Muscle layer of duodenum (tissue), 2 donors: ENCODE data around the gene BMPR2.
"Not testable (repeated sequence)": the region's sequence is repeated elsewhere in the genome, so short reads cannot be mapped to it uniquely, and the experiment has no call there.

Experiments
- H3K27ac ChIP-seq: one replicate; pipeline ENCODE4 v1.7.0; 2013; ENCODE audit warnings: mild to moderate bottlenecking, low read length
- H3K27me3 ChIP-seq: one replicate; pipeline ENCODE4 v1.7.0; 2013; ENCODE audit warnings: low read depth, mild to moderate bottlenecking, control low read depth, low read length
- H3K36me3 ChIP-seq, 2 donors: one replicate each; pipeline ENCODE4 v1.7.0; 2013; ENCODE audit warnings: low read length in 2 of 2, control low read depth in 1 of 2, mild to moderate bottlenecking in 1 of 2; ENCODE audit not compliant: insufficient read depth in 2 of 2, control insufficient read depth in 1 of 2
- H3K4me1 ChIP-seq, 2 donors: one replicate each; pipeline ENCODE4 v1.7.0; 2013; ENCODE audit warnings: low read length in 2 of 2, mild to moderate bottlenecking in 2 of 2, control low read depth in 1 of 2, moderate library complexity in 1 of 2; ENCODE audit not compliant: insufficient read depth in 2 of 2, control insufficient read depth in 1 of 2
- H3K4me3 ChIP-seq, 2 donors: one replicate each; pipeline ENCODE4 v1.7.0; 2013; ENCODE audit warnings: low read length in 2 of 2, low read depth in 1 of 2, mild to moderate bottlenecking in 1 of 2
- H3K9me3 ChIP-seq, 2 donors: one replicate each; pipeline ENCODE4 v1.7.0; 2013; ENCODE audit warnings: low read length in 2 of 2, control low read depth in 1 of 2, mild to moderate bottlenecking in 1 of 2; ENCODE audit not compliant: control insufficient read depth in 1 of 2
- donor health status: healthy.

BMPR2 gene

GRCh38 chr2:202455114-202455513 lies 79.0 kb downstream of the BMPR2 start:
- Histone ChIP-seq H3K4me1 (peaks cover 0 to 4% of the 10 kb centered on the region in 2 donors), H3K27ac (no peak overlapping the region), H3K9me3 (no peaks in the 10 kb centered on the region), H3K27me3 (no peaks in the 10 kb centered on the region), H3K36me3 (no peaks in the 10 kb centered on the region), H3K4me3 (no peak overlapping the region)

DNA sequence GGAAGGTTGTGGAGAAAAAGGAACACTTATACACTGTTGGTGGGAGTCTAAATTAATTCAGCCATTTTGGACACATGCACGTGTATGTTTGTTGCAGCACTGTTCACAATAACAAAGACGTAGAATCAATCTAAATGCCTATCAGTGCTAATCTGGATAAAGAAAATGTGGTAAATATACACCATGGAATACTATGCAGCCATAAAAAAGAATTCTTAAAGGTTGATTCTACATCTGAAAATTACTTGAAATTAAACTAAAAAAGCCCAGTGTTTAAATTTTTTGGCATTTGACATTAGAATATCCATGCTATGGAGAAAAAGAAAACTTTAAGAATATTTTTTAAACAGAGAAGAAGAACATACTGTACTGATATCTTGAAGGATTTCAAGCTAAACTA lies 84.0 kb downstream of the BMPR2 start:
- Histone ChIP-seq H3K4me3 (no peak overlapping the region), H3K9me3 (no peaks in the 10 kb centered on the region), H3K4me1 (no peaks in the 10 kb centered on the region), H3K36me3 (peaks cover 0 to 4% of the 10 kb centered on the region in 2 donors), H3K27ac (no peak overlapping the region), H3K27me3 (no peaks in the 10 kb centered on the region)

DNA sequence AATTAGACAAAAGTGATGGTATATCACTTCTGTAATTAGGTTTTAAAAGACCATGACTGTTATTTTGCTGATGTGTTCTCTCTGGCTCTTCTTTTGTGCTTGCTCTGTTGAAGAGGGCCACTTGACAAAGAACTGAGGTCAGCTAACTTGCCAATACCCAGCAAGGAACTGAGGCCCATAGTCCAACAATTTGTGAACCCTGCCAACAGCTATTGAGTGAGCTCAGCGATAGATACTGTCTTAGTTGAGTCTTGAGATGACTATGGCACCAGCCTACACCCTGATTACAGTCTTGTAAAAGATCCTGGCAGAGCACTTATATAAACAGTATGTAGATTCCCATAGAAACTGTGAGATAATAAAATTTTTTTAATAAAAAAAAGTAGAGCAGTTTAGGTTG lies 103.0 kb downstream of the BMPR2 start:
- H3K27ac ChIP-seq, result no peak overlapping the region
- H3K4me3 ChIP-seq, result no peak overlapping the region
- no peaks in the 10 kb centered on the region for H3K27me3 ChIP-seq
- no peaks in the 10 kb centered on the region for H3K9me3 ChIP-seq
- no peaks in the 10 kb centered on the region for H3K36me3 ChIP-seq
- no peaks in the 10 kb centered on the region for H3K4me1 ChIP-seq

GRCh38 chr2:202479610-202480009 lies 103.5 kb downstream of the BMPR2 start:
- no peak overlapping the region for H3K27ac ChIP-seq
- H3K27me3 ChIP-seq, result no peaks in the 10 kb centered on the region
- no peaks in the 10 kb centered on the region for H3K9me3 ChIP-seq
- no peaks in the 10 kb centered on the region for H3K36me3 ChIP-seq
- no peaks in the 10 kb centered on the region for H3K4me1 ChIP-seq
- no peak overlapping the region for H3K4me3 ChIP-seq

GRCh38 chr2:202486351-202486750 lies 110.2 kb downstream of the BMPR2 start:
- no peak overlapping the region for H3K4me3 ChIP-seq
- no peak overlapping the region for H3K27ac ChIP-seq
- no peaks in the 10 kb centered on the region for H3K4me1 ChIP-seq
- no peaks in the 10 kb centered on the region for H3K9me3 ChIP-seq
- H3K27me3 ChIP-seq, result no peaks in the 10 kb centered on the region
- peaks cover 0 to 3% of the 10 kb centered on the region in 2 donors for H3K36me3 ChIP-seq

DNA sequence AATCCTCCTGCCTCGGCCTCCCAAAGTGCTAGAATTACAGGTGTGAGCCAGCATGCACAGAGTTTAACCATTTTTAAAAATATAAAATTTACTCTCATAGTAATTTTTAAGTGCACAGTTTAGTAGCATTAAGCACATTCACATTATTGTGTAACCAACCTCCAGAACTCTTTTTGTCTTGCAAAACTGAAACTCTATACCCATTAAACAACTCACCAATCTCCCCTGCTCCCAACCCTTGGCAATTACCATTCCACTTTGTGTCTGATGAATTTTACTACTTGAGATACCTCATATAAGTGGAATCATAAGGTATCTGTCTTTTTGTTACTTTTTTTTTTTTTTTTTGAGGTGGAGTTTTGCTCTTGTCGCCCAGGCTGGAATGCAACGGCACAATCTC lies 112.5 kb downstream of the BMPR2 start:
- peaks cover under 1 to 2% of the 10 kb centered on the region in 2 donors for H3K4me1 ChIP-seq
- H3K4me3 ChIP-seq, result no peak overlapping the region
- no peak overlapping the region for H3K27ac ChIP-seq
- peaks cover 0 to 3% of the 10 kb centered on the region in 2 donors for H3K36me3 ChIP-seq
- H3K9me3 ChIP-seq, result no peaks in the 10 kb centered on the region
- H3K27me3 ChIP-seq, result no peaks in the 10 kb centered on the region

GRCh38 chr2:202490479-202490878 lies 114.4 kb downstream of the BMPR2 start:
- H3K27me3 ChIP-seq, result no peaks in the 10 kb centered on the region
- peaks cover 0 to 3% of the 10 kb centered on the region in 2 donors for H3K36me3 ChIP-seq
- no peak overlapping the region for H3K4me3 ChIP-seq
- no peak overlapping the region for H3K27ac ChIP-seq
- no peaks in the 10 kb centered on the region for H3K9me3 ChIP-seq
- H3K4me1 ChIP-seq, result peaks cover 7 to 12% of the 10 kb centered on the region in 2 donors

DNA sequence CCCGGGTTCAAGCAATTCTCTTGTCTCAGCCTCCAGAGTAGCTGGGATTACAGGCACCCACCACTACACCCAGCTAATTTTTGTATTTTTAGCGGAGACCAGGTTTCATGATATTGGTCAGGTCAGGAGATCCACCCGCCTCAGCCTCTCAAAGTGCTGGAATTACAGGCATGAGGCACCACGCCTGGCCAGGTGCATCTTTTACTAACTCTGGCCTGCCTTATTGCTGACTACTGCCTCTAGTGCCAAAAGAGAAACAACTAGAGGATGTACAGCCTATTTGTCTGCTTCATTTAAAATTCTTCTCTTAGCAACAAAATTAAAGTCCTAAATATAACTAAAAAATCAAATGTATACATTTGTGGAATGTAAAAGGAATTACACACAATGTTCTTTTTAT lies 115.4 kb downstream of the BMPR2 start:
- Histone ChIP-seq H3K27me3 (no peaks in the 10 kb centered on the region), H3K4me1 (peaks cover 7 to 12% of the 10 kb centered on the region in 2 donors), H3K27ac (no peak overlapping the region), H3K9me3 (no peaks in the 10 kb centered on the region), H3K4me3 (no peak overlapping the region), H3K36me3 (peaks cover 0 to 3% of the 10 kb centered on the region in 2 donors)

GRCh38 chr2:202494300-202495229 lies 118.4 kb downstream of the BMPR2 start:
- H3K27ac ChIP-seq, result no peak overlapping the region
- H3K27me3 ChIP-seq, result no peaks in the 10 kb centered on the region
- H3K36me3 ChIP-seq, result peaks cover 0 to 3% of the 10 kb centered on the region in 2 donors
- no peak overlapping the region for H3K4me3 ChIP-seq
- peaks cover 7 to 12% of the 10 kb centered on the region in 2 donors for H3K4me1 ChIP-seq
- no peaks in the 10 kb centered on the region for H3K9me3 ChIP-seq

DNA sequence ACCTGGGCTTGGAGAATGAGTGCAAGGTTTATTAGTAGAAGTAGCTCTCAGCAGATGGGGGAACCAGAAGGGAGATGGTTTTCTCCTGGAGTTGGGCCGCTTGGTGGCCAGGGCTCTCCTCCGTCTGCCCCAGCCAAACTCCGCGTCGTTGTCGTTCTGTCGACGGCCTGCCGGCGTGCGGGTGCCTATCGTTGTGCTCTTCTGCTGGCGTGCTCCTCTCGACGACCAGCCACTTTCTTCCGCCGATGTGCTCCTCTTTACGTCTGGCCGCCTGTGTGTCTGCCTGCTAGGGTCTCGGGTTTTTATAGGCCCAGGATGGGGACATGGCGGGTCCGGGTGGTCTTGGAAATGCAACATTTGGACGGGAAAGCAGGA lies 119.1 kb downstream of the BMPR2 start:
- Histone ChIP-seq H3K27ac (no peak overlapping the region), H3K9me3 (no peaks in the 10 kb centered on the region), H3K36me3 (no peaks in the 10 kb centered on the region), H3K27me3 (no peaks in the 10 kb centered on the region), H3K4me3 (no peak overlapping the region), H3K4me1 (peaks cover 7 to 12% of the 10 kb centered on the region in 2 donors)

- H3K27ac ChIP-seq, H3K9me3 ChIP-seq, H3K4me3 ChIP-seq, H3K36me3 ChIP-seq, H3K27me3 ChIP-seq: not testable (repeated sequence)
- H3K4me1 ChIP-seq, result peaks cover 7 to 12% of the 10 kb centered on the region in 2 donors
Measured at GRCh38 chr2:202496835-202497472, 120.8 kb downstream of the BMPR2 start.
